Endothelial cell of umbilical vein (primary cell): ENCODE measurements around the gene NEK8.

Source experiments
- CTCF ChIP-seq, 2 donors: IDR thresholded peaks; 1 replicate in 1 of 2; 2 replicates in 1 of 2; pipeline ENCODE4 v1.5.1; 2011; ENCODE audit warnings: low read length in 2 of 2, mild to moderate bottlenecking in 2 of 2, moderate library complexity in 2 of 2, control low read depth in 1 of 2, inconsistent platforms in 1 of 2, low read depth in 1 of 2; ENCODE audit not compliant: insufficient read depth in 1 of 2; ENCODE audit errors: extremely low read depth in 1 of 2
- EZH2 ChIP-seq: IDR thresholded peaks from 2 replicates; pipeline ENCODE4 v1.6.1; 2012; ENCODE audit warnings: borderline replicate concordance, low read depth, mild to moderate bottlenecking, moderate library complexity, low read length, inconsistent platforms; ENCODE audit not compliant: severe bottlenecking
- FOS ChIP-seq: IDR thresholded peaks from 2 replicates; pipeline ENCODE4 v1.6.1; 2011; ENCODE audit warnings: mild to moderate bottlenecking, low read length, moderate library complexity, borderline replicate concordance; ENCODE audit not compliant: insufficient read depth
- GATA2 ChIP-seq: IDR thresholded peaks from 2 replicates; pipeline ENCODE4 v1.7.0; 2011; ENCODE audit warnings: low read depth, mild to moderate bottlenecking, moderate library complexity, mixed read lengths, low read length; ENCODE audit not compliant: insufficient read length, insufficient read depth
- JUN ChIP-seq: IDR thresholded peaks from 2 replicates; pipeline ENCODE4 v1.6.1; 2011; ENCODE audit warnings: borderline replicate concordance, low read depth; ENCODE audit not compliant: insufficient read length, insufficient read depth
- MYC ChIP-seq: IDR thresholded peaks from one replicate; pipeline ENCODE4 v1.6.1; 2011; ENCODE audit warnings: mild to moderate bottlenecking, low read depth, low read length
- POLR2A ChIP-seq: IDR thresholded peaks from 2 replicates; pipeline ENCODE4 v1.6.1; 2012; ENCODE audit warnings: low read depth, mild to moderate bottlenecking, control low read depth, low read length
- POLR2AphosphoS5 ChIP-seq: IDR thresholded peaks from 2 replicates; pipeline ENCODE4 v1.6.1; 2012; ENCODE audit warnings: low read depth, mild to moderate bottlenecking, control low read depth, low read length, moderate library complexity; ENCODE audit not compliant: insufficient read depth
- TF ChIP-seq, protein P1 (sequence below): IDR thresholded peaks from 2 replicates; pipeline ENCODE4 v1.6.1; 2011; ENCODE audit not compliant: insufficient read depth, insufficient read length

GRCh38 chr17:28693869-28694268 is 34.7 kb upstream of the NEK8 start:
- TF ChIP-seq CTCF (IDR thresholded peaks at IDR 0.05; ENCODE audit: extremely low read depth in 1 of 2, insufficient read depth in 1 of 2, low read depth in 1 of 2, low read length in 2 of 2): no peak
- TF ChIP-seq POLR2A: no peak
- TF ChIP-seq JUN: no peak
- TF ChIP-seq EZH2: no peak
- no peak for TF ChIP-seq FOS
- TF ChIP-seq, protein P1, sequence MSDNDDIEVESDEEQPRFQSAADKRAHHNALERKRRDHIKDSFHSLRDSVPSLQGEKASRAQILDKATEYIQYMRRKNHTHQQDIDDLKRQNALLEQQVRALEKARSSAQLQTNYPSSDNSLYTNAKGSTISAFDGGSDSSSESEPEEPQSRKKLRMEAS: no peak
- no peak for TF ChIP-seq MYC
- no peak for TF ChIP-seq POLR2AphosphoS5
- TF ChIP-seq GATA2: no peak
